Vagina (tissue), 2 donors: ENCODE data around the gene CLEC16A. TPM values are rescaled to one million over a fixed set of nuclear protein-coding genes. Genes with fewer than 3 reads are reported as not detected.

Experiments used
- DNase-seq, 2 donors: peaks; one replicate each; pipeline ENCODE4 v3.0.0-alpha.2; 2017; ENCODE audit errors: extremely low spot score in 2 of 2
- H3K27ac ChIP-seq: fragments of 200-600 bp; sonication (generic); one replicate; pipeline ENCODE4 v1.5.1; 2019
- H3K27me3 ChIP-seq: fragments of 200-600 bp; sonication (generic); one replicate; pipeline ENCODE4 v1.5.1; 2019
- H3K36me3 ChIP-seq, 2 donors: fragments of 200-600 bp; sonication (generic); one replicate each; pipeline ENCODE4 v1.5.1; 2017 to 2019
- H3K4me1 ChIP-seq: fragments of 200-600 bp; sonication (generic); one replicate; pipeline ENCODE4 v1.5.1; 2019
- H3K4me3 ChIP-seq, 2 donors: fragments of 200-600 bp; sonication (generic); 1 replicate in 1 of 2; 2 replicates in 1 of 2; pipeline ENCODE4 v1.5.1; 2016 to 2019
- H3K9me3 ChIP-seq: fragments of 200-600 bp; sonication (generic); one replicate; pipeline ENCODE4 v1.5.1; 2019
- POLR2A ChIP-seq, 2 donors: fragments of 450-650 bp; IDR thresholded peaks; one replicate each; pipeline ENCODE4 v1.6.1; 2017; ENCODE audit warnings: antibody characterized with exemption in 2 of 2, mild to moderate bottlenecking in 2 of 2, moderate library complexity in 2 of 2
- POLR2AphosphoS5 ChIP-seq, 2 donors: sonication (generic); formaldehyde crosslinking; IDR thresholded peaks; one replicate each; pipeline ENCODE4 v1.9.0; 2017; ENCODE audit warnings: antibody characterized with exemption in 2 of 2, mild to moderate bottlenecking in 2 of 2, low read depth in 1 of 2; ENCODE audit not compliant: insufficient read depth in 1 of 2
- intact Hi-C: fragments of 100-400 bp; cut with DNase I; formaldehyde crosslinking; loops from one replicate; pipeline ENCODE4 v1.15.1; 2023
- total RNA-seq: library from RNA; depleted of rRNA; stranded (reverse); fragments of >200 nt; gene quantifications from one replicate; pipeline ENCODE4 v1.2.3, GENCODE V29; 2016
- TF ChIP-seq, protein P1 (sequence below), 3 experiments: fragments of 450-650 bp in 2 of 3; fragments of 200-600 bp in 1 of 3; sonication (generic) in 1 of 3; IDR thresholded peaks; one replicate each; pipeline ENCODE4 v1.5.1; 2017 to 2019; ENCODE audit warnings: antibody characterized with exemption in 3 of 3, mild to moderate bottlenecking in 2 of 3, moderate library complexity in 2 of 3

CLEC16A gene
- total RNA-seq, 1 donor from 2014 or later, result 21.6 TPM

DNA sequence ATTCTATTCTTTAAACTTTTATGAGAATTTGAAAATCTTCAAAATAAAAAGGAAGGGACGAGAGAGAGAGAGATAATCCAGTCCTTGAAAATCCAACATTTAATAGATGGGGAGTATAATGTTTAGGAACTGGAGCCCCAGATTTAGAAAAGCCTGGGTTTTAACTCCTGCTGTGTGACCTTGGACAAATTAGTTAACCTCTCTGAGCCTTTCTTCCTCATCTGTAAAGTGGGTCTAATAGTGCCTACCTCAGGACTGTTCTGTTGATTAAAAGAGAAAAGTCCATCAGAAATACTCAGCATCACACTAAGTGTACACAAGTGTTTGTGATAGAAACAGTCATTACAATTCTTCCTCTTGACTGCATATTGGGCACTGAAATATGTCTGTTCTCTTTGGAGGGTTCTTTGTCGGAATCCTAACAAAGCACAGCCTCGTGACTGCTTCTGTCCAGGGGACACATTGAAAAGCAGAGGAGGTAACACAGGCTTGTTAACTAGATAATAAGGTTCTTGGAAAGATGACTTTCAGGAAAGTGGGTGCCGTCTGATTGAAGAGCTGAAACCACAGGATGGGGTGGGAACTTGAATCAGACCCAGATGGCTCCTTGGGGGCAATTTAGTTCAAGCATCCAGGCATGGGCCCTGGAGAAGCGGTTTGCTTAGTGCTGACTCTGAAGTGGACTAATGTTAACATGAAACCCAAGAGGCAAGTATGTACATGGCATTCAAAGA lies 128.2 kb downstream of the CLEC16A start:
- Histone ChIP-seq H3K27ac (no peak overlapping the region), H3K9me3 (no peaks in the 10 kb centered on the region), H3K36me3 (no peaks in the 10 kb centered on the region), H3K27me3 (no peaks in the 10 kb centered on the region), H3K4me3 (no peak overlapping the region), H3K4me1 (peaks cover 8% of the 10 kb centered on the region)
- no peak for DNase-seq
- intact Hi-C loops, result no loop called here
- TF ChIP-seq, protein P1, sequence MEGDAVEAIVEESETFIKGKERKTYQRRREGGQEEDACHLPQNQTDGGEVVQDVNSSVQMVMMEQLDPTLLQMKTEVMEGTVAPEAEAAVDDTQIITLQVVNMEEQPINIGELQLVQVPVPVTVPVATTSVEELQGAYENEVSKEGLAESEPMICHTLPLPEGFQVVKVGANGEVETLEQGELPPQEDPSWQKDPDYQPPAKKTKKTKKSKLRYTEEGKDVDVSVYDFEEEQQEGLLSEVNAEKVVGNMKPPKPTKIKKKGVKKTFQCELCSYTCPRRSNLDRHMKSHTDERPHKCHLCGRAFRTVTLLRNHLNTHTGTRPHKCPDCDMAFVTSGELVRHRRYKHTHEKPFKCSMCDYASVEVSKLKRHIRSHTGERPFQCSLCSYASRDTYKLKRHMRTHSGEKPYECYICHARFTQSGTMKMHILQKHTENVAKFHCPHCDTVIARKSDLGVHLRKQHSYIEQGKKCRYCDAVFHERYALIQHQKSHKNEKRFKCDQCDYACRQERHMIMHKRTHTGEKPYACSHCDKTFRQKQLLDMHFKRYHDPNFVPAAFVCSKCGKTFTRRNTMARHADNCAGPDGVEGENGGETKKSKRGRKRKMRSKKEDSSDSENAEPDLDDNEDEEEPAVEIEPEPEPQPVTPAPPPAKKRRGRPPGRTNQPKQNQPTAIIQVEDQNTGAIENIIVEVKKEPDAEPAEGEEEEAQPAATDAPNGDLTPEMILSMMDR (IDR thresholded peaks at IDR 0.05), result no peak

- H3K36me3 ChIP-seq, result no peaks in the 10 kb centered on the region
- TF ChIP-seq POLR2AphosphoS5 (IDR thresholded peaks at IDR 0.05; ENCODE audit: insufficient read depth in 1 of 2, low read depth in 1 of 2), result no peak
- TF ChIP-seq POLR2A (IDR thresholded peaks at IDR 0.05), result no peak
- TF ChIP-seq, protein P1 (IDR thresholded peaks at IDR 0.05), result no peak
- H3K4me1 ChIP-seq, result peaks cover 17% of the 10 kb centered on the region
- H3K4me3 ChIP-seq, result no peak overlapping the region
- no peaks in the 10 kb centered on the region for H3K9me3 ChIP-seq
- DNase-seq, result no peak
- H3K27me3 ChIP-seq, result no peaks in the 10 kb centered on the region
- H3K27ac ChIP-seq, result no peak overlapping the region
- intact Hi-C loops, result no loop called here
Measured at GRCh38 chr16:11073407-11073999, 129.1 kb downstream of the CLEC16A start.

GRCh38 chr16:11074131-11074530 lies 129.8 kb downstream of the CLEC16A start:
- intact Hi-C loops, result no loop called here
- Histone ChIP-seq H3K27ac (no peak overlapping the region), H3K27me3 (no peaks in the 10 kb centered on the region), H3K4me1 (peaks cover 24% of the 10 kb centered on the region), H3K9me3 (no peaks in the 10 kb centered on the region), H3K4me3 (no peak overlapping the region), H3K36me3 (no peaks in the 10 kb centered on the region)
- no peak for TF ChIP-seq POLR2A (IDR thresholded peaks at IDR 0.05)
- TF ChIP-seq, protein P1 (IDR thresholded peaks at IDR 0.05), result no peak
- TF ChIP-seq POLR2AphosphoS5 (IDR thresholded peaks at IDR 0.05; ENCODE audit: insufficient read depth in 1 of 2, low read depth in 1 of 2), result no peak
- DNase-seq, result no peak

DNA sequence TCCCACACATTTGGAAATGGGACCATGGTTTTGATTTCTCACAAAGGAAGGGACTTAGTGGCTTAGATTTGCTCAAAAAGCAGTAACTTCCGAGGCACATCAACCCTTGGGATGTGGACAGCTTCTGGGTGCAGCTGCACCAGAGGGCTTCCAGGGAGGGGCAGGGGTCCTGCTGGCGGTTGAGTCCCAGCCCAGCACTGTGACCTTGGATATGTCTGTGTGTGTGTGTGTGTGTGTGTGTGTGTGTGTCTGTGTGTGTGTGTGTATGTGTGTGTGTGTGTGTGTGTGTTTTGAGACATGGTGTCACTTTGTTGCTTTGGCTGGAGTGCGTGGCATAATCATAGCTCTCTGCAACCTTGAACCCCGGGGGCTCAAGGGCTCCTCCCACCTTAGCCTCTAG lies 130.8 kb downstream of the CLEC16A start:
- Histone ChIP-seq H3K4me3 (no peak overlapping the region), H3K27me3 (no peaks in the 10 kb centered on the region), H3K4me1 (peaks cover 34% of the 10 kb centered on the region), H3K9me3 (no peaks in the 10 kb centered on the region), H3K27ac (no peak overlapping the region), H3K36me3 (no peaks in the 10 kb centered on the region)
- DNase-seq, result no peak
- TF ChIP-seq POLR2AphosphoS5 (IDR thresholded peaks at IDR 0.05; ENCODE audit: insufficient read depth in 1 of 2, low read depth in 1 of 2), result no peak
- TF ChIP-seq, protein P1 (IDR thresholded peaks at IDR 0.05), result no peak
- TF ChIP-seq POLR2A (IDR thresholded peaks at IDR 0.05), result no peak
- intact Hi-C loops, result no loop called here
